Measurements from ENCODE around the gene SRGAP3.

The SRGAP3 gene

GRCh38 chr3:9206287-9206686, 43.2 kb downstream of the SRGAP3 start:
- TF ChIP-seq, protein P1, sequence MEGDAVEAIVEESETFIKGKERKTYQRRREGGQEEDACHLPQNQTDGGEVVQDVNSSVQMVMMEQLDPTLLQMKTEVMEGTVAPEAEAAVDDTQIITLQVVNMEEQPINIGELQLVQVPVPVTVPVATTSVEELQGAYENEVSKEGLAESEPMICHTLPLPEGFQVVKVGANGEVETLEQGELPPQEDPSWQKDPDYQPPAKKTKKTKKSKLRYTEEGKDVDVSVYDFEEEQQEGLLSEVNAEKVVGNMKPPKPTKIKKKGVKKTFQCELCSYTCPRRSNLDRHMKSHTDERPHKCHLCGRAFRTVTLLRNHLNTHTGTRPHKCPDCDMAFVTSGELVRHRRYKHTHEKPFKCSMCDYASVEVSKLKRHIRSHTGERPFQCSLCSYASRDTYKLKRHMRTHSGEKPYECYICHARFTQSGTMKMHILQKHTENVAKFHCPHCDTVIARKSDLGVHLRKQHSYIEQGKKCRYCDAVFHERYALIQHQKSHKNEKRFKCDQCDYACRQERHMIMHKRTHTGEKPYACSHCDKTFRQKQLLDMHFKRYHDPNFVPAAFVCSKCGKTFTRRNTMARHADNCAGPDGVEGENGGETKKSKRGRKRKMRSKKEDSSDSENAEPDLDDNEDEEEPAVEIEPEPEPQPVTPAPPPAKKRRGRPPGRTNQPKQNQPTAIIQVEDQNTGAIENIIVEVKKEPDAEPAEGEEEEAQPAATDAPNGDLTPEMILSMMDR (IDR thresholded peaks at IDR 0.05; ENCODE audit: insufficient read depth, low read depth, low read length, missing control alignments): no peak
- peak; percentile 15 for DNase-seq (ENCODE audit: low read depth)
- H3K4me3 ChIP-seq (ENCODE audit: low read depth, low read length): no peak overlapping the region

GRCh38 chr3:9205345-9206143, 43.9 kb downstream of the SRGAP3 start:
- peak; percentile 52 for DNase-seq (ENCODE audit: low read depth)
- H3K4me3 ChIP-seq (ENCODE audit: low read depth, low read length): no peak overlapping the region
- TF ChIP-seq, protein P1 (IDR thresholded peaks at IDR 0.05; ENCODE audit: insufficient read depth, low read depth, low read length, missing control alignments): no peak

DNA sequence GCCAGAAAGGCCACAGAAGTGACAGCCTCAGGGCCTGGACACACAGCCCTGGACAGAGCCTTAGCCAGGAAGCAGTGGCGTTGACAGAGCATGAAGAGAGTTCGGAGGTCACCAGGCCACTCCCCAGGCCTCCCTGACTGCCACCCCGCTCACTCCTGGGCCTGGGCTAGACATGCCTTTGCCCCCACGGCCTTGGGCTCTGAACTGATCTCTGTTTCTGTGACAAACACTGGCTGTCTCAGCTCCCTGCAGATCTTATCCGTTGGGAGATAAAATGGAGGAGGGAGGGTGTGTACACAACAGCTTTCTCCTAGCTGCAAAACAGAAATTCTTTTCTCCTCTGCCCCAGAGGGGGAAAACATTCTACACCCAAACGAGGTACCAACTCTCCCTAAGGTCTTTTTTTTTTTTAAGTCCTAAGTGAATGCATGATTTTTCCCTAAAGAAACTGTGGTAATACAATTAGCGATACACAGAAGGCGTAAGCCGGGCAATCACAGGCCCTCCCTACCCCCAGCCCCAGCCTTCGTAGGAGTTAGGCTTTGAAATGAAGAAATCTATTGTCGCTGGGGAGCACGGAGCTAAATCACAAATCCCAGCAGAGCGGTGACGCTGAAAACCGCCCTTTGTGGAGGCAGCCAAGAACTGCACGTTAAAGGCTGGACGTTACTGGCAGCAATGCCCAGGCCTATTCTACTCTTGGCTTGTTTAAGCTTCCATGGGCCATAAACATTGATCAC, 45.0 kb downstream of the SRGAP3 start:
- TF ChIP-seq, protein P1 (IDR thresholded peaks at IDR 0.05; ENCODE audit: insufficient read depth, low read depth, low read length, missing control alignments): no peak
- DNase-seq (ENCODE audit: low read depth): no peak
- no peak overlapping the region for H3K4me3 ChIP-seq (ENCODE audit: low read depth, low read length)

- DNase-seq (ENCODE audit: low read depth): no peak
- TF ChIP-seq, protein P1 (IDR thresholded peaks at IDR 0.05; ENCODE audit: insufficient read depth, low read depth, low read length, missing control alignments): no peak
- H3K4me3 ChIP-seq (ENCODE audit: low read depth, low read length): no peak overlapping the region
Observed at GRCh38 chr3:9203317-9203716, 46.1 kb downstream of the SRGAP3 start.

DNA sequence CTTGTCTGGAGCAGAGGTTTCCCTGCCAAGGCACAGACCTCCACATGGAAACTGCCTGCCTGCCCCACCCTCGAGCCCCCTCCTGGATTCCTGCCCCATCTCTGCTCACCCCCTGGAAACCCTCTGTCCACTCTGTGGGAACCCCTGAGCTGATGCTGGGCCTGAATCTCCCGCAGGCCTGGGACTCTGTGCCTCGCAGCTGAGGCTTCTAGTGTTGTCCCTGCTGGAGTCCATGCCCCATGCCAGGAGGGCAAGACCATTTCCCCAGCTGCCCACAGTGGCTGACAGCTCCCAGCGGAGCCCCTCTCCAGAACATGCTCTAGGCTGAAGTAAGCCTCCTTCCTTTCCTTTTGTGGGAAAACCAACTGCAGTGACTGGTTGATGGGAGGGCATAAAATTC, 46.9 kb downstream of the SRGAP3 start:
- no peak for DNase-seq (ENCODE audit: low read depth)
- no peak overlapping the region for H3K4me3 ChIP-seq (ENCODE audit: low read depth, low read length)
- TF ChIP-seq, protein P1 (IDR thresholded peaks at IDR 0.05; ENCODE audit: insufficient read depth, low read depth, low read length, missing control alignments): no peak

GRCh38 chr3:9201955-9202354, 47.5 kb downstream of the SRGAP3 start:
- TF ChIP-seq, protein P1 (IDR thresholded peaks at IDR 0.05; ENCODE audit: insufficient read depth, low read depth, low read length, missing control alignments): no peak

More at GRCh38 chr3:9201955-9202354, 47.5 kb downstream of the SRGAP3 start:
- H3K4me3 ChIP-seq (ENCODE audit: low read depth, low read length): no peak overlapping the region
- no peak for DNase-seq (ENCODE audit: low read depth)
